Calu3 (cell line): ENCODE results near the gene KRTAP10-5. TPM values are rescaled to one million over a fixed set of nuclear protein-coding genes. Genes with fewer than 3 reads are reported as not detected.
"Not testable (repeated sequence)": the region's sequence is repeated elsewhere in the genome, so short reads cannot be mapped to it uniquely, and the experiment has no call there.

Experiments used
- BruUV-seq: library from RNA; stranded (reverse); fragments of 400-500 nt; replicated peaks from 2 replicates; lab custom pipeline; 2021; lab: Mats Ljungman, UMichigan
- CTCF ChIA-PET: fragments of 300-600 bp; sonication (Branson Sonifier 250); formaldehyde crosslinking; loops from one replicate; lab custom pipeline; 2022; ENCODE audit warnings: antibody characterized with exemption; lab: Charles Lee
- DNase-seq: peaks from one replicate; pipeline ENCODE4 v3.0.0; 2022
- H3K27ac Mint-ChIP-seq: one replicate; pipeline ENCODE4 v1.8.0; 2022; ENCODE audit warnings: mixed read lengths; ENCODE audit not compliant: unreplicated experiment
- H3K27me3 Mint-ChIP-seq: one replicate; pipeline ENCODE4 v1.8.0; 2022; ENCODE audit warnings: mixed read lengths; ENCODE audit not compliant: unreplicated experiment
- H3K36me3 Mint-ChIP-seq: one replicate; pipeline ENCODE4 v1.8.0; 2022; ENCODE audit warnings: mild to moderate bottlenecking, moderate library complexity, mixed read lengths; ENCODE audit not compliant: insufficient read depth, unreplicated experiment
- H3K4me1 Mint-ChIP-seq: one replicate; pipeline ENCODE4 v1.8.0; 2022; ENCODE audit warnings: mild to moderate bottlenecking, low read depth, mixed read lengths; ENCODE audit not compliant: unreplicated experiment
- H3K4me3 Mint-ChIP-seq: one replicate; pipeline ENCODE4 v1.8.0; 2022; ENCODE audit warnings: mild to moderate bottlenecking, low read depth, moderate library complexity, mixed read lengths; ENCODE audit not compliant: unreplicated experiment
- H3K9me3 Mint-ChIP-seq: one replicate; pipeline ENCODE4 v1.8.0; 2022; ENCODE audit warnings: low read depth, mixed read lengths; ENCODE audit not compliant: unreplicated experiment
- CTCF ChIP-seq: fragments of 200-600 bp; IDR thresholded peaks from one replicate; pipeline ENCODE4 v1.8.0; 2022; ENCODE audit warnings: antibody characterized with exemption; ENCODE audit not compliant: unreplicated experiment
- intact Hi-C: fragments of 100-400 bp; cut with micrococcal nuclease; formaldehyde crosslinking; loops from one replicate; pipeline ENCODE4 v1.10.0; 2022; ENCODE audit not compliant: unreplicated experiment
- total RNA-seq: library from RNA; stranded (reverse); gene quantifications from 2 replicates; pipeline ENCODE4 v1.2.3, GENCODE V29; 2022

Gene KRTAP10-5
- total RNA-seq, 1 experiment from 2014 or later, result not detected

DNA sequence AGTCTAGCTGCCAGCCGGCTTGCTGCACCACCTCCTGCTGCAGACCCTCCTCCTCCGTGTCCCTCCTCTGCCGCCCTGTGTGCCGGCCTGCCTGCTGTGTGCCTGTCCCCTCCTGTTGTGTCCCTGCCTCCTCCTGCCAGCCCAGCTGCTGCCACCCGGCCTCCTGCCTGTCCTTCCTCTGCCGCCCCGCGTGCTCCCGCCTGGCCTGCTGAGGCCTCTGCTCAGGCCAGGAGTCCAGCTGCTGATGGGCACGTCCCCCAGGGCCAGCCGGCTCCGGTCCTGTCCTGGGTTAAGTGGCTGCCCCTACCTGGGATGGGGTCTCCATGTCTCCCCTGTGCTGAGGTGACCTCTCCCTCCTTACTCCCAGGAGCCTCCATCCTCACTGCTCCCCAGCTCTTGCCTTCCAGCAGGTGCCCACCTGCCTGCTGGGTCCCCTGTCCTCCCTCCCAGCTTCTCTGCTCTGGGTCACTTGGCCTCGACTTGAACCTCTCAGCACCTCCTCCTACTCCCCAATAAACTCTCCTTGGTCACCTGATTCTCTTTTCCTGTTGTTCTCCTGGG is 32.3 kb upstream of the KRTAP10-5 start:
- CTCF ChIA-PET, result no interaction called here
- Mint-ChIP-seq H3K4me3 (no peak overlapping the region), H3K27ac (no peak overlapping the region), H3K9me3 (peaks cover 10% of the 10 kb centered on the region), H3K4me1 (no peaks in the 10 kb centered on the region), H3K27me3 (peaks cover 41% of the 10 kb centered on the region), H3K36me3 (no peaks in the 10 kb centered on the region)
- TF ChIP-seq CTCF, result no peak
- intact Hi-C loops, result no loop called here
- no peak for DNase-seq
- BruUV-seq, result no TSS peak

DNA sequence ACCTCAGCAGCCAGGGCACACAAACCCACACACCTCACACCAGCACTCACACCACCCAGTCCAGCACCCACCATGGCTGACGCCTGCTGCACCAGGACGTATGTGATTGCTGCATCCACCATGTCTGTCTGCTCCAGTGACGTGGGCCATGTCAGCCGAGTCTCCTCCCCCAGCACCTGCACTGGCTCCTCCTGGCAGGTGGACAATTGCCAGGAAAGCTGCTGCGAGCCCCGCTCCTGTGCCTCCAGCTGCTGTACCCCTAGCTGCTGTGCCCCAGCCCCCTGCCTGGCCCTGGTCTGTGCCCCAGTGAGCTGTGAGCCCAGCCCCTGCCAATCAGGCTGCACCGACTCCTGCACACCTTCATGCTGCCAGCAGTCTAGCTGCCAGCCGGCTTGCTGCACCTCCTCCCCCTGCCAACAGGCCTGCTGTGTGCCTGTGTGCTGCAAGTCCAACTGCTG is 31.7 kb upstream of the KRTAP10-5 start, which contains the start of gene KRTAP10-8:
Gene KRTAP10-8, plus strand, starts transcription at position 51 of the 458 bp plus-strand sequence. Its CDS starts 22 bp downstream, at position 73.
- Mint-ChIP-seq H3K4me1 (no peaks in the 10 kb centered on the region), H3K9me3 (peaks cover 10% of the 10 kb centered on the region), H3K27ac (no peak within 1 kb of the TSS), H3K4me3 (no peak within 1 kb of the TSS), H3K36me3 (no peaks in the 10 kb centered on the region), H3K27me3 (peaks cover 41% of the 10 kb centered on the region)
- DNase-seq, result no peak
- intact Hi-C loops, result no loop called here
- CTCF ChIA-PET, result no interaction called here
- no TSS peak for BruUV-seq
- no peak for TF ChIP-seq CTCF

DNA sequence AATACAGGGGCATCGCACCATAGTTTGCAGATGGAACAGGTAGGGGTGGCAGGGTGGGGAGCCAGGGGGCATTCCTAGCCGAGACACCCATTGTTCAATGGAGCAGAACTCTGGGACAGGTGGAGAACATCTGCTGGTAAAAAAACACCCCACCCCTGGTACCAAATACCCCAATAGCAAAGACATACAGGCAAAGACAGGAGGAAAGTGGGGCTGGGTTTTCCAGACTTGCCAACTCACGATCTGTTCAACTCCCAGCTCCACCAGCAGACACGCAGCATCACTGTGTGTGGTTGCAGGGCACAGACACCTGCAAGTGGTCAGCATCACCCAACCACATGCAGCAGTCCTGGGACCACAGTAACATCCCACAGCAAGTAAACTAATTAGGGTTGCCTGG is 31.1 kb upstream of the KRTAP10-5 start:
- Mint-ChIP-seq H3K27me3 (peaks cover 41% of the 10 kb centered on the region), H3K36me3 (no peaks in the 10 kb centered on the region), H3K4me3 (no peak overlapping the region), H3K9me3 (peaks cover 10% of the 10 kb centered on the region), H3K4me1 (no peaks in the 10 kb centered on the region), H3K27ac (no peak overlapping the region)
- CTCF ChIA-PET, result no interaction called here
- no peak for TF ChIP-seq CTCF
- no TSS peak for BruUV-seq
- intact Hi-C loops, result no loop called here
- DNase-seq, result no peak

DNA sequence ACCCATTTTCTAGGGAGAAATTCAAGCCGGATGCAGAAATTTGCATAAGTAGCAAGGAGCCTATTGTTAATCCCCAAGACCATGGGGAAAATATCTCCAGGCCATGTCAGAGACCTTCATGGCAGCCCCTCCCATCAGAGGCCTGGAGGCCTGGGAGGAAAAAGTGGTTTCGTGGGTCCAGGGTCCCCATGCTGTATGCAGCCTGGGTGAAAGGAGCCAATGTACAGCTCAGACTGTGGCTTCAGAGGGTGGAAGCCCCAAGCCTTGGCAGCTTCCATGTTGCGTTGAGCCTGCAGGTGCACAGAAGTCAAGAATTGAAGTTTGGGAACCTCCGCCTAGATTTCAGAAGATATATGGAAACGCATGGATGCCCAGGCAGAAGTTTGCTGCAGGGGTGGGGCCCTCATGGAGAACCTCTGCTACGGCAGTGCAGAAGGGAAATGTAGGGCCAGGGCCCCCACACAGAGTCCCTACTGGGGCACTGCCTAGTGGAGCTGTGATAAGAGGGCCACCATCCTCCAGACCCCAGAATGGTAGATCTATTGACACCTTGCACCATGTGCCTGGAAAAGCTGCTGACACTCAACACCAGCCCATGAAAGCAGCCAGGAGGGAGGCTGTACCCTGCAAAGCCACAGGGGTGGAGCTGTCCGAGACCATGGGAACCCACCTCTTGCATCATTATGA is 29.9 kb upstream of the KRTAP10-5 start:
- H3K36me3 Mint-ChIP-seq, H3K4me1 Mint-ChIP-seq, DNase-seq, intact Hi-C loops, BruUV-seq, H3K4me3 Mint-ChIP-seq, H3K27ac Mint-ChIP-seq, CTCF ChIA-PET: not testable (repeated sequence)
- peaks cover 10% of the 10 kb centered on the region for H3K9me3 Mint-ChIP-seq
- peaks cover 43% of the 10 kb centered on the region for H3K27me3 Mint-ChIP-seq

- intact Hi-C loops, result no loop called here
- no peaks in the 10 kb centered on the region for H3K4me1 Mint-ChIP-seq
- H3K27me3 Mint-ChIP-seq, result peaks cover 54% of the 10 kb centered on the region
- H3K4me3 Mint-ChIP-seq, result no peak overlapping the region
- no peak for TF ChIP-seq CTCF
- CTCF ChIA-PET, result no interaction called here
- no peak overlapping the region for H3K27ac Mint-ChIP-seq
- no peak for DNase-seq
- no TSS peak for BruUV-seq
- peaks cover 10% of the 10 kb centered on the region for H3K9me3 Mint-ChIP-seq
- H3K36me3 Mint-ChIP-seq, result no peaks in the 10 kb centered on the region
Measured at GRCh38 chr21:44609193-44609592, 28.8 kb upstream of the KRTAP10-5 start.
